Activated CD4-positive, alpha-beta T cell treated with anti-CD3 and anti-CD28 coated beads, Interleukin-2, amount 10 ng/mL, durations not matched to agents 24 days and 14 days (primary cell): Measurements from ENCODE around the gene C16orf54. TPM values are rescaled to one million over a fixed set of nuclear protein-coding genes. Genes with fewer than 3 reads are reported as not detected.
"Not testable (repeated sequence)": the region's sequence is repeated elsewhere in the genome, so short reads cannot be mapped to it uniquely, and the experiment has no call there.

Source experiments
- DNase-seq: peaks from one replicate; pipeline ENCODE4 v3.0.0; 2022
- H3K27ac Mint-ChIP-seq: one replicate; pipeline ENCODE4 v1.8.0; 2022; ENCODE audit warnings: mild to moderate bottlenecking, mixed read lengths
- H3K27me3 Mint-ChIP-seq: one replicate; pipeline ENCODE4 v1.8.0; 2022; ENCODE audit warnings: mixed read lengths
- H3K36me3 Mint-ChIP-seq: one replicate; pipeline ENCODE4 v1.8.0; 2022; ENCODE audit warnings: low read depth, mild to moderate bottlenecking, mixed read lengths
- H3K4me1 Mint-ChIP-seq: one replicate; pipeline ENCODE4 v1.8.0; 2021; ENCODE audit warnings: mixed read lengths
- H3K4me3 Mint-ChIP-seq: one replicate; pipeline ENCODE4 v1.8.0; 2022; ENCODE audit warnings: mild to moderate bottlenecking, moderate library complexity, mixed read lengths
- H3K9me3 Mint-ChIP-seq: one replicate; pipeline ENCODE4 v1.8.0; 2021; ENCODE audit warnings: mixed read lengths
- intact Hi-C: fragments of 100-400 bp; cut with micrococcal nuclease; formaldehyde crosslinking; loops from one replicate; pipeline ENCODE4 v1.15.1; 2023
- total RNA-seq: library from RNA; stranded (reverse); gene quantifications from 2 replicates; pipeline ENCODE4 v1.2.3, GENCODE V29; 2022

The C16orf54 gene
- total RNA-seq, 1 donor from 2014 or later = 17.0 TPM

DNA sequence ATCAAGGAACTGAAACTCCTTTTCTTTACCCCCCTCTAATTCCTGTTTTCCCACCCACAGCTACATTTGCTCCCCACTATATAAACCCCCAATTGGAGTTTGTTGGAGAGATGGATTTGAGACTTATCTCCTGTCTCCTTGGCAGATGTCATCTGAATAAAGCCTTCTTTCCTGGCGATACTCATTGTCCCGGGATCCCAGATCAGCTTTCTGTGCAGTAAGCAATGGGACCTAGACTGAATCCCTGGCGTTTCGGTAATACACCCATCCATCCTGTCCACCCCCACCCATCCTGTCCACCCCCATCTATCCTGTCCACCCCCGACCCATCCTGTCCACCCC lies 44.6 kb downstream of the C16orf54 start:
- Mint-ChIP-seq H3K27me3 (no peaks in the 10 kb centered on the region), H3K27ac (peak overlapping the region; percentile 98), H3K36me3 (no peaks in the 10 kb centered on the region), H3K4me3 (peak overlapping the region; percentile 48), H3K9me3 (no peaks in the 10 kb centered on the region), H3K4me1 (peaks cover 35% of the 10 kb centered on the region)
- DNase-seq = no peak
- intact Hi-C loops = loop anchor here (1.0 to 5.0 kb wide), 7 partner anchors 20 to 320 kb away; partner anchors contain the start of genes INO80E, KIF22, MAZ and SPN

DNA sequence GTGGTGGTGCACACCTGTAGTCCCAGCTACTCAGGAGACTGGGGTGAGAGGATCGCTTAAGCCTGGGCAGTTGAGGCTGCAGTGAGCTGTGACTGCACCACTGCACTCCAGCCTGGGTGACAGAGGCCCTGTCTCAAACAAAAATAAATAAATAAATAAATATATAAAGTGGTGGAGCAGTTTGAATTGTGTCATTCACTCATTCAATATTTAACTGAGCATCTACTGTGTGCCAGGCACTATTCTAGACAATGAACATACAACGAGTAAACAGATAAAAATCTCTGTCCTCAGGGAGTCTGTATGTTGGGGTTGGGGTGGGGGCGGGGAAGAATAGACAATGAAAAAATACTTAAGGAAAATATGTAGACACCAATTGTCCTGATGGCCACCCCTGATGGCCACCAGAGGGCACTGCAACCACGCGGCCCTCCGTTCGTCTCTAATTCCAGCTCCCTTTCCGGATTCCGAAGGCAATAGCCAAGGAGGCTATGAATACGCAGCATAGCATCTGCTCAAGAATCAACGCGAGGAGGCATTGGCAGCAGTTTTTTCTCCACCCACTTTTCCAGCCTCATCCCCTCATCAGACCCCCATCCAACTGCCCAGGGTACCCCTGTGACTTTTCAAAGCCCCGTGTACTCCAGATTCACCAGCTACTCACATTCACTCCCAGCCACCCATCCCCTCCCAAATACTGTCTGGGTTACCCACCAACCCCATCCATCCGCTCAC lies 45.4 kb downstream of the C16orf54 start:
- intact Hi-C loops = loop anchor here (1.0 to 5.0 kb wide), 8 partner anchors 20 to 320 kb away; partner anchors contain the start of genes KIF22, MAZ and SPN
- Mint-ChIP-seq H3K4me1 (peaks cover 35% of the 10 kb centered on the region), H3K4me3 (peak overlapping the region; percentile 47), H3K27me3 (no peaks in the 10 kb centered on the region), H3K36me3 (no peaks in the 10 kb centered on the region), H3K27ac (peak overlapping the region; percentile 81), H3K9me3 (no peaks in the 10 kb centered on the region)
- DNase-seq = peak; percentile 92

DNA sequence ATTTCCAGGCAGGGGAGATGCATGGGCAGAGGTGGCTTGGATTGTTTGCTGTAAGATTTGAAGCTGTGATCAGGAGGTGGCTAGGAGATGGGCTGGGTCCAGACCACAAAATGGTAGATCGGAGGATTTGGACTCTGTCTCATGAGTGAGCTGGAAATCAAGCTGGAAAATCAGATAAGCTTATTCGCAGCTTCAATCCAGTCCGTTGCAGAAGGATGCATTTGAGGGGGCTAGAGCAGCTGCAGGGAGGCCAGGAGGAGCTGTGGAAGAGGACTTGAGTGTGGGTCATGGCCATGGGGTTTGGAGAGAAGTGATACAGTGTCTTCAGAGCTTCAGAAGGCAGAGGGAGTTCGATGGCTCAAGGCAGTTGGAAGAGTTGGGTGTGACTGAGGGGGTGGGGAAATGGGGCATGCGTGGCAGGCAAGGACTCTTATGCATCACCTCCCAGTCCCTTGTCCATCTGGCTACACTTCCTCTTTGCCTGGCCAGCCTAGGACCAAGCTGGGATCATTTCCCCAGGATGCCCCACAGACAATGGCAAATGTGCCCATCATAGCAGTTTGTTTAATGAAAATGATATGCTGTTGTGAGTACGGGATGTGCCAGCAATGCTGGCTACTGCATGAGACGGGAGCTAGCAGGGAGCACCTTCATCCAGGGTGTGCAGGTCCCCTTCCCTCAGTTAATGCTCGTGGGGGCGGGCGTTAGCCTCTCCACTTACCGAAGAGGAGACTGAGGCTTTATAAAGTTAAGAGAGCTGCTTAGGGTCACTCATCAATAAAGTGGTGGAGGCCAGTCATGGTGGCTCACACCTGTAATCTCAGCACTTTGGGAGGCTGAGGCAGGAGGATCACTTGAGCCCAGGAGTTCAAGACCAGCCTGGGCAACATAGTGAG lies 46.2 kb downstream of the C16orf54 start:
- Mint-ChIP-seq H3K4me1 (peaks cover 32% of the 10 kb centered on the region), H3K9me3 (no peaks in the 10 kb centered on the region), H3K4me3 (no peak overlapping the region), H3K27me3 (no peaks in the 10 kb centered on the region), H3K36me3 (no peaks in the 10 kb centered on the region), H3K27ac (no peak overlapping the region)
- DNase-seq = no peak
- intact Hi-C loops = loop anchor here (1.0 to 5.0 kb wide), 8 partner anchors 21 to 321 kb away; partner anchors contain the start of genes KIF22, MAZ and SPN

DNA sequence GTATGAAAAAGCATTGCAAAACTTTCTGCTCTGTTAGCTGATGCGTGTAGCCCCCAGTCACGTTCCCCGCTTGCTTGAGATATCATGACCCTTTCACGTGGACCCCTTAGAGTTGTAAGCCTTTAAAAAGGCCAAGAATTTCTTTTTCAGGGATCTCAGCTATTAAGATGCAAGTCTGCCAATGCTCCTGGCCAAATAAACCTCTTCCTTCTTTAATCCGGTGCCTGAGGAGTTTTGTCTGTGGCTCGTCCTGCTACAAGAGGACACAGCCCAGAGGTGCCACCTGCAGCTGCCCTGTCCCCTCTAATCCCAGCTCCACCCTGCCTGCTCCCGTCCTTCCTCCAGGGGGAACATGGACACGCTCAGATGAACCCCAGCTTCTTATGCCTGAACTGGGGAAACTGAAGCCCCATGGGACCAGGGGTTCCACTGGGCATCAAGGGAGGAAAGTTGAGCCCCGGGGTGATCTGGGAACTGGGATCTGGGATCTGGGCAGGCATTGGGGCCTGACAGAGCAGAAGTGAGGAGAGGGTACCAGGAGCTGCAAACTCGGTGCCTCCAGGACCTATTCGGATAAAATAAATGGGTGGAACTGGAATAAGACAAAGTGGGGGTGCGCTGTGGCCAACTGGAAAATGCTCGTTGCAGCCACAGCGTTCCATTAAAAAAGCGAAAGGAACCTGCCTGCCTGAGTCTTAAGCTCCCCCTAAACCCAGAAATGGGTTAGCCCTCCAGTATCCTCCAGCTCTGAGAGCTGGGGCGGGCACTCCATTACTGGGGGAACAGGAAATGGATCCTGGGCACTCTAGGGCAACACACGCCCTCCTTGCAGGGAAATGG lies 47.1 kb downstream of the C16orf54 start:
- H3K27me3 Mint-ChIP-seq = no peaks in the 10 kb centered on the region
- no peak overlapping the region for H3K4me3 Mint-ChIP-seq
- intact Hi-C loops = no loop called here
- H3K27ac Mint-ChIP-seq = no peak overlapping the region
- DNase-seq = no peak
- no peaks in the 10 kb centered on the region for H3K9me3 Mint-ChIP-seq
- H3K36me3 Mint-ChIP-seq = no peaks in the 10 kb centered on the region
- H3K4me1 Mint-ChIP-seq = peaks cover 32% of the 10 kb centered on the region

DNA sequence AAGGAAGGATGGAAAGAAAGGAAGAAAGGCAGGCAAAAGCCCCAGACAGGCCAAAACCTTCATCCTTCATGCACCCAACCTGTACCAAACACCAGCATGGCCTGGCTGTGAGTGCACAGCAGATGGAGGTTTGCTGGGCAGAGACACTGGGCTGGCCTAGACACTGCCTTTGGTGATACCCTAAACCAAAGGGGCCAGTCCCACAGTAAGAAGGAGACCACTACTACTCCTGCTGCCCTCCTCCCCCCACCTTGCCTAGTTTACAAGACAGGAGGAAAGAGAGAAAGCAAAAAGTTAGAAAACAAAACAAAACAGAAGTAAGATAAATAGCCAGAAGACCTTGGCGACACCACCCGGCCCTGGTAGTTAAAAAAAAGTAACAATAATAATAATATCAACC lies 47.7 kb downstream of the C16orf54 start:
- Mint-ChIP-seq H3K36me3 (no peaks in the 10 kb centered on the region), H3K9me3 (no peaks in the 10 kb centered on the region), H3K4me1 (peaks cover 29% of the 10 kb centered on the region), H3K4me3 (no peak overlapping the region), H3K27me3 (no peaks in the 10 kb centered on the region), H3K27ac (no peak overlapping the region)
- intact Hi-C loops = no loop called here
- no peak for DNase-seq

DNA sequence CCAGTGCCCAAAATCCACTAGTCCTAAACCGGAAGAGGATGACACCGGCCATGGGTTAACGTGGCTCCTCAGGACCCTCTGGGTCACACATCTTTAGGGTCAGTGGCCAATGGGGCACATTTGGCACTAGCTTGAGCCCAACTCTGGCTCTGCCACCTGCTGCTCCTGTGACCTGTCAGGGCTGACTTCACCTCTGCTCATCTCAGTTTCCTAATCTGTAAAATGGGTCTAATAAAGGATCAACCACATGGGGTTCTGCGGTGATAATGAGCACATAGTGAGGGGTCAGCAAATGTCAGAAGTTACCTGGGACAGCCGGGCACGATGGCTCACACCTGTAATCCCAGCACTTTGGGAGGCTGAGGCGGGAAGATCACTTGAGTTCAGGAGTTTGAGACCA lies 48.4 kb downstream of the C16orf54 start:
- no peak for DNase-seq
- intact Hi-C loops = no loop called here
- H3K27ac Mint-ChIP-seq = no peak overlapping the region

DNA sequence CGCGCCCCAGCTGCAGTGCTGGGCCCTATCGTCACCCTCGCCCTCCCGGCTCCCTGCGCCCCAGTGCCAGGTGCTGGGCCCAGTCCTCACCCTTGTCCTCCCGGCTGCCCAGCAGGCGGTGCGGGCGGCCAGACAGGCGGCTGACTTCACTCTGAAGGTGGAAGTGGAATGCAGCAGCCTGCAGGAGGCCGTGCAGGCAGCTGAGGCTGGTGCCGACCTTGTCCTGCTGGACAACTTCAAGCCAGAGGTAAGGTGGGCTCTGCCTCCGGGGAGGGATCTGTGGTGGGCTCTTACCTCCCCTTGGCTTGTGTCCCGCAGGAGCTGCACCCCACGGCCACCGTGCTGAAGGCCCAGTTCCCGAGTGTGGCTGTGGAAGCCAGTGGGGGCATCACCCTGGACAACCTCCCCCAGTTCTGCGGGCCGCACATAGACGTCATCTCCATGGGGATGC lies 48.9 kb downstream of the C16orf54 start:
- Mint-ChIP-seq H3K27me3 (no peaks in the 10 kb centered on the region), H3K36me3 (no peaks in the 10 kb centered on the region), H3K4me3 (no peak overlapping the region), H3K27ac (no peak overlapping the region), H3K4me1 (peaks cover 18% of the 10 kb centered on the region), H3K9me3 (no peaks in the 10 kb centered on the region)
- no peak for DNase-seq
- intact Hi-C loops = no loop called here

More for the DNA sequence above, 48.4 kb downstream of the C16orf54 start:
- Mint-ChIP-seq H3K27me3 (no peaks in the 10 kb centered on the region), H3K36me3 (no peaks in the 10 kb centered on the region), H3K4me3 (no peak overlapping the region), H3K9me3 (no peaks in the 10 kb centered on the region), H3K4me1 (peaks cover 23% of the 10 kb centered on the region)

DNA sequence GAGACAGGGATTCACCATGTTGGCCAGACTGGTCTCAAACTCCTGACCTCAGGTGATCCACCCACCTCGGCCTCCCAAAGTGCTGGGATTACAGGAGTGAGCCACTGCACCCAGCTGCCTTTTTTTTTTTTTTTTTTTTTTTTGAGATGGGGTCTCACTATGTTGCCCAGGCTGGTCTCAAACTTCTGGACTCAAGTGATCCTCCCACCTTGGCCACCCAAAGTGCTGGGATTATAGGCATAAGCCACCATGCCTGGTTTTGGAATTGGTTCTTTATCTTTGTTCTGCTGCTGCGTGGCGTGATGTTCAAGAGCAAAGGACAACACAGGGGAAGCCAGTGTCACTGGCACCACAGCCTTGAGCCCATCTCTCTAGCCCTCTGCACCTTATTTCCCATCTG lies 50.1 kb downstream of the C16orf54 start:
- H3K27me3 Mint-ChIP-seq, H3K4me3 Mint-ChIP-seq, H3K4me1 Mint-ChIP-seq, intact Hi-C loops, H3K9me3 Mint-ChIP-seq, H3K36me3 Mint-ChIP-seq, H3K27ac Mint-ChIP-seq, DNase-seq: not testable (repeated sequence)

DNA sequence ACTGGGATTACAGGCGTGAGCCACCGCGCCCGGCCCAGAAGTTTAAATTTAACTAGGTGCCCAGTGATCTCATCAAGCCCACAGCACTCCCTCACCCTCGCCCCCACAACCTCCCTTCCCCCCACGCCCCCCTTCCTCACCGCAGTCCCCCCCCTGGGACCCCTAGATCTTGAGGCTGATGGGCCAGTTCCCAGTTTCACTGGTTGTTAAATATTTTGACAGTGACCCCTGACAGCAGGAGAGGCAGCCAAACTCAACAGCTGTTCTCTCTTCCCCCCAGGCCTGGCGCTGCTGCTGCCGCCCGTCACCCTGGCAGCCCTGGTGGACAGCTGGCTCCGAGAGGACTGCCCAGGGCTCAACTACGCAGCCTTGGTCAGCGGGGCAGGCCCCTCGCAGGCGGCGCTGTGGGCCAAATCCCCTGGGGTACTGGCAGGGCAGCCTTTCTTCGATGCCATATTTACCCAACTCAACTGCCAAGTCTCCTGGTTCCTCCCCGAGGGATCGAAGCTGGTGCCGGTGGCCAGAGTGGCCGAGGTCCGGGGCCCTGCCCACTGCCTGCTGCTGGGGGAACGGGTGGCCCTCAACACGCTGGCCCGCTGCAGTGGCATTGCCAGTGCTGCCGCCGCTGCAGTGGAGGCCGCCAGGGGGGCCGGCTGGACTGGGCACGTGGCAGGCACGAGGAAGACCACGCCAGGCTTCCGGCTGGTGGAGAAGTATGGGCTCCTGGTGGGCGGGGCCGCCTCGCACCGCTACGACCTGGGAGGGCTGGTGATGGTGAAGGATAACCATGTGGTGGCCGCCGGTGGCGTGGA lies 51.2 kb downstream of the C16orf54 start:
- intact Hi-C loops = no loop called here
- Mint-ChIP-seq H3K27ac (no peak overlapping the region), H3K4me3 (no peak overlapping the region), H3K27me3 (no peaks in the 10 kb centered on the region), H3K9me3 (no peaks in the 10 kb centered on the region), H3K4me1 (peaks cover 9% of the 10 kb centered on the region), H3K36me3 (peaks cover 3% of the 10 kb centered on the region)
- no peak for DNase-seq

DNA sequence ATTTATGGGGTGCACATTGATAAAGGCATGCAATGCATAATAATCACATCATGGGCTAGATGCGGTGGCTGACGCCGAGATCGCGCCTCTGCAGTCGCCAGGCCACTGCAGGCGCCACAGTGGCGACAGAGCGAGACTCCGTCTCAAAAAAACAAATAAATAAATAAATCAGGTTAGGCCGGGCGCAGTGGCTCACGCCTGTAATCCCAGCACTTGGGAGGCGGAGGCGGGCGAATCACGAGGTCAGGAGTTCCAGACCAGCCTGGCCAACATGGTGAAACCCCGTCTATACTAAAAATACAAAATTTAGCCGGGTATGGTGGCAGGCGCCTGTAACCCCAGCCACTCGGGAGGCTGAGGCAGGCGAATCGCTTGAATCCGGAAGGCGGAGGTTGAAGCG lies 53.2 kb downstream of the C16orf54 start:
- H3K36me3 Mint-ChIP-seq, H3K4me3 Mint-ChIP-seq: not testable (repeated sequence)
- peaks cover 12% of the 10 kb centered on the region for H3K4me1 Mint-ChIP-seq

More for the DNA sequence above, 53.2 kb downstream of the C16orf54 start:
- DNase-seq, H3K27ac Mint-ChIP-seq, H3K9me3 Mint-ChIP-seq, H3K27me3 Mint-ChIP-seq: not testable (repeated sequence)
- intact Hi-C loops = loop anchor here (1.0 kb wide), 2 partner anchors 156 to 329 kb away; no protein-coding TSS in a partner anchor
